Measurements from ENCODE around the gene RAPGEF5.

Gene RAPGEF5

GRCh38 chr7:22184549-22185199, 172.3 kb downstream of the RAPGEF5 start:
- DNase-seq = no peak

- no peak for DNase-seq
Observed at GRCh38 chr7:22183522-22184280, 173.3 kb downstream of the RAPGEF5 start.

- DNase-seq = no peak
Observed at GRCh38 chr7:22182149-22182548, 174.8 kb downstream of the RAPGEF5 start.

- no peak for DNase-seq
Observed at GRCh38 chr7:22181663-22182062, 175.3 kb downstream of the RAPGEF5 start.

- DNase-seq = no peak
Observed at GRCh38 chr7:22179442-22179879, 177.5 kb downstream of the RAPGEF5 start.

- no peak for DNase-seq
Observed at GRCh38 chr7:22178735-22179134, 178.2 kb downstream of the RAPGEF5 start.

- DNase-seq = no peak
Observed at GRCh38 chr7:22176791-22177412, 180.1 kb downstream of the RAPGEF5 start.

GRCh38 chr7:22174574-22174953, 182.4 kb downstream of the RAPGEF5 start:
- DNase-seq = no peak

- no peak for DNase-seq
Observed at GRCh38 chr7:22173685-22174573, 183.0 kb downstream of the RAPGEF5 start.

- DNase-seq = no peak
Observed at GRCh38 chr7:22168129-22168634, 188.8 kb downstream of the RAPGEF5 start.

GRCh38 chr7:22167482-22167881, 189.5 kb downstream of the RAPGEF5 start:
- no peak for DNase-seq

GRCh38 chr7:22166928-22167327, 190.0 kb downstream of the RAPGEF5 start:
- DNase-seq = no peak

- no peak for DNase-seq
Observed at GRCh38 chr7:22159341-22159740, 197.6 kb downstream of the RAPGEF5 start.

- DNase-seq = no peak
Observed at GRCh38 chr7:22157552-22157951, 199.4 kb downstream of the RAPGEF5 start.

GRCh38 chr7:22156205-22156604, 200.7 kb downstream of the RAPGEF5 start:
- no peak for DNase-seq

- no peak for DNase-seq
Observed at GRCh38 chr7:22154143-22154529, 202.8 kb downstream of the RAPGEF5 start.

- DNase-seq = no peak
Observed at GRCh38 chr7:22153432-22154142, 203.4 kb downstream of the RAPGEF5 start.

GRCh38 chr7:22152690-22153089, 204.3 kb downstream of the RAPGEF5 start:
- DNase-seq = no peak

GRCh38 chr7:22151901-22152300, 205.1 kb downstream of the RAPGEF5 start:
- DNase-seq = no peak

GRCh38 chr7:22150221-22150620, 206.7 kb downstream of the RAPGEF5 start:
- DNase-seq = no peak

- no peak for DNase-seq
Observed at GRCh38 chr7:22147868-22148267, 209.1 kb downstream of the RAPGEF5 start.

- DNase-seq = no peak
Observed at GRCh38 chr7:22146961-22147512, 209.9 kb downstream of the RAPGEF5 start.
